Breast epithelium (tissue), 4 donors: ENCODE measurements around the gene ZFYVE21. TPM values are rescaled to one million over a fixed set of nuclear protein-coding genes. Genes with fewer than 3 reads are reported as not detected.

Experiments
- DNase-seq, 2 donors: peaks; one replicate each; pipeline ENCODE4 v3.0.0-alpha.2; 2019; ENCODE audit warnings: low spot score in 2 of 2
- H3K27ac ChIP-seq, 2 donors: fragments of 200-600 bp; sonication (generic) in 1 of 2; one replicate each; pipeline ENCODE4 v1.5.1; 2016 to 2019; ENCODE audit warnings: mild to moderate bottlenecking in 1 of 2
- H3K27me3 ChIP-seq, 2 donors: fragments of 200-600 bp; sonication (generic) in 1 of 2; one replicate each; pipeline versions ENCODE4 v1.5.1 to v1.6.0; 2017 to 2019; ENCODE audit warnings: control low read depth in 1 of 2, mild to moderate bottlenecking in 1 of 2
- H3K36me3 ChIP-seq: fragments of 200-600 bp; one replicate; pipeline ENCODE4 v1.5.1; 2019
- H3K4me1 ChIP-seq, 2 donors: fragments of 200-600 bp; sonication (generic); one replicate each; pipeline ENCODE4 v1.5.1; 2016 to 2019; ENCODE audit warnings: control low read depth in 1 of 2
- H3K4me3 ChIP-seq, 3 donors: fragments of 200-600 bp; sonication (generic); 1 replicate in 2 of 3; 2 replicates in 1 of 3; pipeline ENCODE4 v1.5.1; 2016 to 2019; ENCODE audit warnings: mild to moderate bottlenecking in 3 of 3, moderate library complexity in 2 of 3
- H3K9me3 ChIP-seq, 2 donors: fragments of 200-600 bp; sonication (generic) in 1 of 2; one replicate each; pipeline ENCODE4 v1.5.1; 2016 to 2019; ENCODE audit warnings: control low read depth in 1 of 2
- CTCF ChIP-seq, 3 donors: fragments of 450-650 bp; IDR thresholded peaks; one replicate each; pipeline ENCODE4 v1.5.1; 2016 to 2017; ENCODE audit warnings: antibody characterized with exemption in 3 of 3, mild to moderate bottlenecking in 3 of 3, moderate library complexity in 3 of 3
- POLR2A ChIP-seq: fragments of 450-650 bp; IDR thresholded peaks from one replicate; pipeline ENCODE4 v1.6.1; 2016; ENCODE audit warnings: antibody characterized with exemption, mild to moderate bottlenecking, moderate library complexity
- POLR2AphosphoS5 ChIP-seq, 3 donors: sonication (generic); formaldehyde crosslinking; IDR thresholded peaks; one replicate each; pipeline ENCODE4 v1.6.1; 2017; ENCODE audit warnings: antibody characterized with exemption in 3 of 3
- intact Hi-C: fragments of 100-400 bp; cut with DNase I; formaldehyde crosslinking; loops from one replicate; pipeline ENCODE4 v1.15.1; 2023; ENCODE audit warnings: low total_unique reads
- total RNA-seq, 3 donors: library from RNA; depleted of rRNA; stranded (reverse); fragments of >200 nt; gene quantifications; one replicate each; pipeline ENCODE4 v1.1.0, GENCODE V29; 2016

The ZFYVE21 gene
- total RNA-seq, 3 donors from 2014 or later: 57.4 to 140 (median 96.0) TPM

- H3K9me3 ChIP-seq: no peaks in the 10 kb centered on the region
- DNase-seq: no peak
- H3K36me3 ChIP-seq: no peaks in the 10 kb centered on the region
- H3K27me3 ChIP-seq: no peaks in the 10 kb centered on the region
- H3K4me1 ChIP-seq: peaks cover 0 to 32% of the 10 kb centered on the region in 2 donors
- TF ChIP-seq POLR2A: no peak
- no peak for TF ChIP-seq CTCF (IDR thresholded peaks at IDR 0.05)
- no peak for TF ChIP-seq POLR2AphosphoS5 (IDR thresholded peaks at IDR 0.05)
- no peak overlapping the region for H3K27ac ChIP-seq
- H3K4me3 ChIP-seq: no peak overlapping the region
- intact Hi-C loops: no loop called here
These were observed 9.5 kb downstream of the ZFYVE21 start for GRCh38 chr14:103725001-103725682.

- intact Hi-C loops: no loop called here
- no peak for DNase-seq
- no peak overlapping the region for H3K27ac ChIP-seq
- no peaks in the 10 kb centered on the region for H3K27me3 ChIP-seq
- TF ChIP-seq POLR2AphosphoS5 (IDR thresholded peaks at IDR 0.05): no peak
- no peak for TF ChIP-seq POLR2A
- TF ChIP-seq CTCF (IDR thresholded peaks at IDR 0.05): no peak
- no peaks in the 10 kb centered on the region for H3K36me3 ChIP-seq
- H3K9me3 ChIP-seq: no peaks in the 10 kb centered on the region
- peaks cover 0 to 32% of the 10 kb centered on the region in 2 donors for H3K4me1 ChIP-seq
- H3K4me3 ChIP-seq: no peak overlapping the region
These were observed 10.3 kb downstream of the ZFYVE21 start for GRCh38 chr14:103725739-103726395.

- Histone ChIP-seq H3K36me3 (no peaks in the 10 kb centered on the region), H3K27ac (no peak overlapping the region), H3K27me3 (no peaks in the 10 kb centered on the region), H3K4me1 (peaks cover 0 to 32% of the 10 kb centered on the region in 2 donors), H3K9me3 (no peaks in the 10 kb centered on the region), H3K4me3 (no peak overlapping the region)
- DNase-seq: no peak
- intact Hi-C loops: no loop called here
- TF ChIP-seq POLR2A (no peak), POLR2AphosphoS5 (IDR thresholded peaks at IDR 0.05) (no peak), CTCF (IDR thresholded peaks at IDR 0.05) (no peak)
These were observed 10.9 kb downstream of the ZFYVE21 start for GRCh38 chr14:103726474-103726873.

GRCh38 chr14:103727313-103727980 lies 11.8 kb downstream of the ZFYVE21 start:
- H3K27me3 ChIP-seq: no peaks in the 10 kb centered on the region
- no peak overlapping the region for H3K27ac ChIP-seq
- no peaks in the 10 kb centered on the region for H3K9me3 ChIP-seq
- TF ChIP-seq POLR2AphosphoS5 (IDR thresholded peaks at IDR 0.05) (no peak), CTCF (IDR thresholded peaks at IDR 0.05) (no peak), POLR2A (no peak)
- H3K4me1 ChIP-seq: peaks cover 0 to 32% of the 10 kb centered on the region in 2 donors
- intact Hi-C loops: no loop called here
- H3K4me3 ChIP-seq: no peak overlapping the region
- no peaks in the 10 kb centered on the region for H3K36me3 ChIP-seq
- DNase-seq: no peak

- no peak for TF ChIP-seq CTCF (IDR thresholded peaks at IDR 0.05)
- TF ChIP-seq POLR2A: no peak
- no peak for TF ChIP-seq POLR2AphosphoS5 (IDR thresholded peaks at IDR 0.05)
- Histone ChIP-seq H3K27ac (peak overlapping the region; percentile 80 to 84), H3K4me3 (no peak overlapping the region), H3K36me3 (no peaks in the 10 kb centered on the region), H3K27me3 (no peaks in the 10 kb centered on the region), H3K4me1 (peaks cover 0 to 30% of the 10 kb centered on the region in 2 donors), H3K9me3 (no peaks in the 10 kb centered on the region)
- intact Hi-C loops: no loop called here
- DNase-seq: no peak
These were observed 12.5 kb downstream of the ZFYVE21 start for GRCh38 chr14:103728141-103728540.
